Body of pancreas (tissue), 4 donors: ENCODE measurements around the gene RAB5B. TPM values are rescaled to one million over a fixed set of nuclear protein-coding genes. Genes with fewer than 3 reads are reported as not detected.

ENCODE experiments used
- ATAC-seq: fragments of 150-250 bp; one replicate; pipeline ENCODE4 v1.9.1; 2016
- DNase-seq, 4 donors: peaks; one replicate each; pipeline ENCODE4 v3.0.0-alpha.2; 2019
- H3K27ac ChIP-seq, 4 donors: fragments of 200-600 bp; sonication (generic); 1 replicate in 3 of 4; 2 replicates in 1 of 4; pipeline versions ENCODE4 v1.5.1 to v1.6.1; 2016 to 2019; ENCODE audit warnings: mild to moderate bottlenecking in 1 of 4, mixed read lengths in 1 of 4, moderate library complexity in 1 of 4
- H3K27me3 ChIP-seq, 2 donors: fragments of 200-600 bp; sonication (generic); one replicate each; pipeline ENCODE4 v1.6.0; 2016; ENCODE audit warnings: mild to moderate bottlenecking in 1 of 2
- H3K36me3 ChIP-seq, 2 donors: fragments of 200-600 bp; sonication (generic); replicated peaks in 1 of 2; 2 replicates each; pipeline ENCODE4 v1.5.1; 2016; ENCODE audit warnings: low read depth in 2 of 2; ENCODE audit not compliant: insufficient read depth in 1 of 2
- H3K4me1 ChIP-seq: fragments of 200-600 bp; sonication (generic); one replicate; pipeline ENCODE4 v1.6.0; 2016
- H3K4me3 ChIP-seq, 2 donors: fragments of 200-600 bp; sonication (generic); 1 replicate in 1 of 2; 2 replicates in 1 of 2; pipeline ENCODE4 v1.5.1; 2016 to 2019
- H3K9me3 ChIP-seq, 3 donors: fragments of 200-600 bp; sonication (generic); 1 replicate in 2 of 3; 2 replicates in 1 of 3; pipeline ENCODE4 v1.5.1; 2016
- WGBS, 2 donors: methylation state at CpG; one replicate each; pipeline ENCODE4 v1.1.5; 2017; 5-methylcytosine and 5-hydroxymethylcytosine counted together
- intact Hi-C: fragments of 100-400 bp; cut with DNase I; formaldehyde crosslinking; loops from one replicate; pipeline ENCODE4 v1.15.1; 2023
- total RNA-seq, 2 donors: library from RNA; depleted of rRNA; stranded (reverse); fragments of >200 nt; gene quantifications; one replicate each; pipeline ENCODE4 v1.1.0, GENCODE V29; 2016
- TF ChIP-seq, protein P1 (sequence below), 7 experiments: fragments of 450-650 bp in 4 of 7; fragments of 200-600 bp in 3 of 7; sonication (generic) in 3 of 7; IDR thresholded peaks; one replicate each; pipeline ENCODE4 v1.5.1; 2016 to 2019; ENCODE audit warnings: antibody characterized with exemption in 7 of 7

RAB5B gene
- total RNA-seq, 2 donors from 2014 or later: 28.3 to 33.9 TPM

DNA sequence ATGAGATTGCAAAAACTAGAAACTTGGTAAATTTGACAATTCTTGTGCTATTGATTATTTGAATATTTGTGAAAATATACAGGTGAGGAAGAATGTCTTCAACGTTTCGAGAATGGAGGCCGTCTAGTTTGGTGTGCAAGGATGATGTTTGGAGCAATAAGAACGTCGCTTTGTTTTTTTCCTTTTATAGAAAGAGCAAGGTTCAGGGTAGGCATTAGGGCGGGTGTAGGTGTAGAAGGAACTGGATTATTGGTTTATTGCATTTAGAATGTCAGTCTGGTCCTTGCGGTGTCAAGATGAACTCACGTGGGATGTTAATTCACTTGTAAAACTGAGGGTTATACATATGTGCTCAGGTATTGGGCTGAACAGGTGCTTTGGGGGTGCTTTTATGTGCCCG is 69.0 kb downstream of the RAB5B start:
- intact Hi-C loops: no loop called here
- Histone ChIP-seq H3K27ac (peak overlapping the region in 3 of 4 donors; percentile 91 to 97 (median 96)), H3K4me1 (peaks cover 21% of the 10 kb centered on the region), H3K4me3 (peak overlapping the region; percentile 82 to 85), H3K9me3 (no peaks in the 10 kb centered on the region), H3K27me3 (no peaks in the 10 kb centered on the region), H3K36me3 (peaks cover 3 to 10% of the 10 kb centered on the region in 2 donors)
- TF ChIP-seq, protein P1, sequence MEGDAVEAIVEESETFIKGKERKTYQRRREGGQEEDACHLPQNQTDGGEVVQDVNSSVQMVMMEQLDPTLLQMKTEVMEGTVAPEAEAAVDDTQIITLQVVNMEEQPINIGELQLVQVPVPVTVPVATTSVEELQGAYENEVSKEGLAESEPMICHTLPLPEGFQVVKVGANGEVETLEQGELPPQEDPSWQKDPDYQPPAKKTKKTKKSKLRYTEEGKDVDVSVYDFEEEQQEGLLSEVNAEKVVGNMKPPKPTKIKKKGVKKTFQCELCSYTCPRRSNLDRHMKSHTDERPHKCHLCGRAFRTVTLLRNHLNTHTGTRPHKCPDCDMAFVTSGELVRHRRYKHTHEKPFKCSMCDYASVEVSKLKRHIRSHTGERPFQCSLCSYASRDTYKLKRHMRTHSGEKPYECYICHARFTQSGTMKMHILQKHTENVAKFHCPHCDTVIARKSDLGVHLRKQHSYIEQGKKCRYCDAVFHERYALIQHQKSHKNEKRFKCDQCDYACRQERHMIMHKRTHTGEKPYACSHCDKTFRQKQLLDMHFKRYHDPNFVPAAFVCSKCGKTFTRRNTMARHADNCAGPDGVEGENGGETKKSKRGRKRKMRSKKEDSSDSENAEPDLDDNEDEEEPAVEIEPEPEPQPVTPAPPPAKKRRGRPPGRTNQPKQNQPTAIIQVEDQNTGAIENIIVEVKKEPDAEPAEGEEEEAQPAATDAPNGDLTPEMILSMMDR (IDR thresholded peaks at IDR 0.05): no peak
- WGBS, 2 donors: 12 to 13% methylated on average over 9 of the region's 9 CpGs
- ATAC-seq (no peak), DNase-seq (no peak)

Other genes starting within 250 kb of the RAB5B start
- 100 to 1,000 TPM; 341 to 511 TPM for gene CD63, start 245.1 kb upstream of the RAB5B start, total RNA-seq
- under 1 TPM; 0.33 to 0.78 TPM for gene GDF11, start 231.0 kb upstream of the RAB5B start, total RNA-seq
- 10 to 100 TPM; 23.1 to 51.7 TPM for gene SARNP, start 156.4 kb upstream of the RAB5B start, total RNA-seq
- 10 to 100 TPM in 1 of 2 donors, 1 to 10 TPM in 1; 6.0 to 12.5 TPM for gene ORMDL2, start 156.0 kb upstream of the RAB5B start, total RNA-seq
- gene DNAJC14, start 144.5 kb upstream of the RAB5B start, total RNA-seq: 10 to 100 TPM; 20.2 to 34.3 TPM
- gene MMP19, start 131.1 kb upstream of the RAB5B start, total RNA-seq: 10 to 100 TPM in 1 of 2 donors, 1 to 10 TPM in 1; 3.4 to 23.4 TPM
- 10 to 100 TPM; 21.5 to 26.0 TPM for gene PYM1, start 46.2 kb upstream of the RAB5B start, total RNA-seq
- gene DGKA, start 42.9 kb upstream of the RAB5B start, total RNA-seq: 100 to 1,000 TPM in 1 of 2 donors, 10 to 100 TPM in 1; 33.3 to 128 TPM
- 1 to 10 TPM; 1.6 to 2.6 TPM for gene PMEL, start 8.0 kb upstream of the RAB5B start, total RNA-seq
- gene CDK2, start 7.2 kb upstream of the RAB5B start, total RNA-seq: 10 to 100 TPM in 1 of 2 donors, 1 to 10 TPM in 1; 8.8 to 12.5 TPM
- 10 to 100 TPM; 10.6 to 20.8 TPM for gene SUOX, start 23.2 kb downstream of the RAB5B start, total RNA-seq
- 1 to 10 TPM; 2.6 to 7.6 TPM for gene IKZF4, start 47.0 kb downstream of the RAB5B start, total RNA-seq
- gene RPS26, start 67.8 kb downstream of the RAB5B start, total RNA-seq: 100 to 1,000 TPM; 215 to 405 TPM
- gene ERBB3, start 106.1 kb downstream of the RAB5B start, total RNA-seq: 10 to 100 TPM; 72.9 to 74.8 TPM
- 100 to 1,000 TPM in 1 of 2 donors, 10 to 100 TPM in 1; 49.4 to 107 TPM for gene PA2G4, start 130.5 kb downstream of the RAB5B start, total RNA-seq
- gene RPL41, start 142.6 kb downstream of the RAB5B start, total RNA-seq: 1,000 to 10,000 TPM; 1,174 to 2,214 TPM
- gene ZC3H10, start 144.2 kb downstream of the RAB5B start, total RNA-seq: 10 to 100 TPM in 1 of 2 donors, under 1 TPM in 1; 0.99 to 11.2 TPM
- gene ESYT1, start 154.2 kb downstream of the RAB5B start, total RNA-seq: 100 to 1,000 TPM in 1 of 2 donors, 10 to 100 TPM in 1; 43.3 to 182 TPM
- 10 to 100 TPM in 1 of 2 donors, 1 to 10 TPM in 1; 7.5 to 24.1 TPM for gene MYL6B, start 178.5 kb downstream of the RAB5B start, total RNA-seq
- gene MYL6, start 184.3 kb downstream of the RAB5B start, total RNA-seq: 1,000 to 10,000 TPM in 1 of 2 donors, 100 to 1,000 TPM in 1; 838 to 1,110 TPM
- gene SMARCC2, start 215.4 kb downstream of the RAB5B start, total RNA-seq: 10 to 100 TPM; 46.2 to 50.8 TPM
- gene RNF41, start 247.8 kb downstream of the RAB5B start, total RNA-seq: 10 to 100 TPM; 13.2 TPM